Uterus (tissue), 4 donors: ENCODE measurements around the gene CEP120. TPM values are rescaled to one million over a fixed set of nuclear protein-coding genes. Genes with fewer than 3 reads are reported as not detected.

Experiments used
- DNase-seq, 2 donors: peaks; one replicate each; pipeline ENCODE4 v3.0.0-alpha.2; 2019 to 2020
- H3K27ac ChIP-seq, 2 donors: fragments of 200-600 bp; sonication (generic); 1 replicate in 1 of 2; 2 replicates in 1 of 2; pipeline ENCODE4 v1.5.1; 2016 to 2018
- H3K27me3 ChIP-seq, 2 donors: fragments of 200-600 bp; sonication (generic); one replicate each; pipeline ENCODE4 v1.5.1; 2018 to 2019; ENCODE audit warnings: control low read depth in 1 of 2
- H3K36me3 ChIP-seq, 2 donors: fragments of 200-600 bp; sonication (generic); one replicate each; pipeline ENCODE4 v1.5.1; 2019; ENCODE audit warnings: control low read depth in 1 of 2
- H3K4me1 ChIP-seq, 2 donors: fragments of 200-600 bp; sonication (generic); one replicate each; pipeline ENCODE4 v1.5.1; 2018 to 2019; ENCODE audit warnings: control low read depth in 1 of 2
- H3K4me3 ChIP-seq, 2 donors: fragments of 200-600 bp; sonication (generic); 1 replicate in 1 of 2; 2 replicates in 1 of 2; pipeline ENCODE4 v1.5.1; 2018 to 2019; ENCODE audit warnings: mild to moderate bottlenecking in 1 of 2
- H3K9me3 ChIP-seq, 2 donors: fragments of 200-600 bp; sonication (generic); one replicate each; pipeline ENCODE4 v1.5.1; 2019; ENCODE audit warnings: control low read depth in 1 of 2
- POLR2A ChIP-seq, 2 donors: fragments of 450-650 bp; IDR thresholded peaks; one replicate each; pipeline ENCODE4 v1.6.1; 2016; ENCODE audit warnings: antibody characterized with exemption in 2 of 2, mild to moderate bottlenecking in 1 of 2, moderate library complexity in 1 of 2
- intact Hi-C: fragments of 100-400 bp; cut with DNase I; formaldehyde crosslinking; loops from one replicate; pipeline ENCODE4 v1.15.1; 2023; ENCODE audit warnings: low total_unique reads
- total RNA-seq, 4 donors: library from RNA; depleted of rRNA in 3 of 4; stranded (reverse); fragments of >200 nt in 3 of 4; gene quantifications; one replicate each; pipeline versions ENCODE4 v1.1.0 to v1.2.4, GENCODE V29; 2014 to 2023
- TF ChIP-seq, protein P1 (sequence below), 4 experiments: fragments of 200-600 bp in 2 of 4; fragments of 450-650 bp in 2 of 4; sonication (generic) in 2 of 4; IDR thresholded peaks; one replicate each; pipeline ENCODE4 v1.5.1; 2016 to 2019; ENCODE audit warnings: antibody characterized with exemption in 4 of 4, mild to moderate bottlenecking in 2 of 4, moderate library complexity in 1 of 4
- donor health status: DM: yes; HTN: yes; CAD: no.

The CEP120 gene
- total RNA-seq, 4 donors from 2014 or later: 18.2 to 55.8 (median 41.0) TPM

DNA sequence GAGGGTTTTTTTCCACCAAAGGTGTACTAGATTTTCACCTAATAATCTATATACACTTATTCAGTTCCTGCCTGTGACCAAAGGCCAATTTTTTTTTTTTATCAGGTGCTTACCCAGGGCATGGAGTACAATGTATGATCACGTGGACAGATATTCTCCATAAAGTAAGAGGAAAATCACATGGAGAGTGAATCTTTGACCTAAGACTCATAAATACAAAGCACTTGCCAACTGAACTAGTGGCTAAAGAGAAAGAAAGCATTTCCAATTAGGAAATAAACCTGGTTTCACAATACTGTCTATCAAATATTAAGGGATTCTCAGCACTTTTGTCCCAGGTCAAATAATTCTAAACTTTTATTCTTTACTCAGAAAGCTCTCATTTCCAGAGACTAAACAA lies 33.0 kb upstream of the CEP120 start:
- no peak for DNase-seq
- Histone ChIP-seq H3K9me3 (no peaks in the 10 kb centered on the region), H3K4me3 (no peak overlapping the region), H3K4me1 (no peaks in the 10 kb centered on the region), H3K27ac (no peak overlapping the region), H3K36me3 (no peaks in the 10 kb centered on the region), H3K27me3 (no peaks in the 10 kb centered on the region)
- intact Hi-C loops: no loop called here
- TF ChIP-seq, protein P1, sequence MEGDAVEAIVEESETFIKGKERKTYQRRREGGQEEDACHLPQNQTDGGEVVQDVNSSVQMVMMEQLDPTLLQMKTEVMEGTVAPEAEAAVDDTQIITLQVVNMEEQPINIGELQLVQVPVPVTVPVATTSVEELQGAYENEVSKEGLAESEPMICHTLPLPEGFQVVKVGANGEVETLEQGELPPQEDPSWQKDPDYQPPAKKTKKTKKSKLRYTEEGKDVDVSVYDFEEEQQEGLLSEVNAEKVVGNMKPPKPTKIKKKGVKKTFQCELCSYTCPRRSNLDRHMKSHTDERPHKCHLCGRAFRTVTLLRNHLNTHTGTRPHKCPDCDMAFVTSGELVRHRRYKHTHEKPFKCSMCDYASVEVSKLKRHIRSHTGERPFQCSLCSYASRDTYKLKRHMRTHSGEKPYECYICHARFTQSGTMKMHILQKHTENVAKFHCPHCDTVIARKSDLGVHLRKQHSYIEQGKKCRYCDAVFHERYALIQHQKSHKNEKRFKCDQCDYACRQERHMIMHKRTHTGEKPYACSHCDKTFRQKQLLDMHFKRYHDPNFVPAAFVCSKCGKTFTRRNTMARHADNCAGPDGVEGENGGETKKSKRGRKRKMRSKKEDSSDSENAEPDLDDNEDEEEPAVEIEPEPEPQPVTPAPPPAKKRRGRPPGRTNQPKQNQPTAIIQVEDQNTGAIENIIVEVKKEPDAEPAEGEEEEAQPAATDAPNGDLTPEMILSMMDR (IDR thresholded peaks at IDR 0.05): no peak
- no peak for TF ChIP-seq POLR2A (IDR thresholded peaks at IDR 0.05)

DNA sequence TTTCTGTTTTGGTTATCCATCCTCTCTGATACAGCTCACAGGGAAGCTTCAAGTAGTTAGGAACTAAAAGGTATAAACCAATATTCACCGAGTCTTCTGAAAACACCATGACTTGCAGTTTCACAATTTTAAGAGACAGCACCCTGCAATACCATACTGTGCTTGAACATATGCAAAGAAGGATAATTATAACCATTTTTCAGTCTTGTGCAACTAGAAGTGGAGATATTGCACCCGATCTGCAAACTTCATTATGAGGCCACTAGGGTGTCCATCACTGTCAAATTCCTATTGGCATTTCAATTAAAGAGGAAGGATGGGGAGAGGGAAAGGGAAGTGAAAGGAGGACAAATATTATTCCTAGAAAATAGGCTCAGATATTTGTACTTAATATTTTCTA lies 32.4 kb upstream of the CEP120 start:
- no peak for DNase-seq
- Histone ChIP-seq H3K27ac (no peak overlapping the region), H3K36me3 (no peaks in the 10 kb centered on the region), H3K4me3 (no peak overlapping the region), H3K9me3 (no peaks in the 10 kb centered on the region), H3K4me1 (no peaks in the 10 kb centered on the region), H3K27me3 (no peaks in the 10 kb centered on the region)
- intact Hi-C loops: no loop called here
- TF ChIP-seq, protein P1 (IDR thresholded peaks at IDR 0.05): no peak
- TF ChIP-seq POLR2A (IDR thresholded peaks at IDR 0.05): no peak

DNA sequence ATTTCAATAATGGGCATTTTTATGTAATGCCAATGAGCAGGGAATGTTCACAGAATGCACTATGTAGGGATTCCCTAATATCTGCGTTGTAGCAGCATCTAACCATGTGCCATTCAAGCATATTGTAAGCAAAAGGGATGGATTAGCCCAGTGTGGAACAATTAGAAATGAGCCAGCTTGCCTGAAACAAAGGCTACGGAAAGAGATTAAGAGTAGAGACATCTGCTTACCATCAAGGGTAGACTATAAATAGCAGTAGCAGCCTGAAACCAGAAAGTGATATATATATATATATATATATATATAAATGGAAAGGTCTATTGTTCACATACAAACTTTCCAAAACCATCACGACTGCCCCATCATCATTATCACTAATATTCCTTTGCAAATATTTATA lies 31.9 kb upstream of the CEP120 start:
- H3K4me3 ChIP-seq: no peak overlapping the region
- no peak overlapping the region for H3K27ac ChIP-seq
- intact Hi-C loops: no loop called here
- no peaks in the 10 kb centered on the region for H3K36me3 ChIP-seq
- no peak for TF ChIP-seq POLR2A (IDR thresholded peaks at IDR 0.05)
- TF ChIP-seq, protein P1 (IDR thresholded peaks at IDR 0.05): no peak
- H3K4me1 ChIP-seq: no peaks in the 10 kb centered on the region
- H3K9me3 ChIP-seq: no peaks in the 10 kb centered on the region
- DNase-seq: no peak
- H3K27me3 ChIP-seq: no peaks in the 10 kb centered on the region

DNA sequence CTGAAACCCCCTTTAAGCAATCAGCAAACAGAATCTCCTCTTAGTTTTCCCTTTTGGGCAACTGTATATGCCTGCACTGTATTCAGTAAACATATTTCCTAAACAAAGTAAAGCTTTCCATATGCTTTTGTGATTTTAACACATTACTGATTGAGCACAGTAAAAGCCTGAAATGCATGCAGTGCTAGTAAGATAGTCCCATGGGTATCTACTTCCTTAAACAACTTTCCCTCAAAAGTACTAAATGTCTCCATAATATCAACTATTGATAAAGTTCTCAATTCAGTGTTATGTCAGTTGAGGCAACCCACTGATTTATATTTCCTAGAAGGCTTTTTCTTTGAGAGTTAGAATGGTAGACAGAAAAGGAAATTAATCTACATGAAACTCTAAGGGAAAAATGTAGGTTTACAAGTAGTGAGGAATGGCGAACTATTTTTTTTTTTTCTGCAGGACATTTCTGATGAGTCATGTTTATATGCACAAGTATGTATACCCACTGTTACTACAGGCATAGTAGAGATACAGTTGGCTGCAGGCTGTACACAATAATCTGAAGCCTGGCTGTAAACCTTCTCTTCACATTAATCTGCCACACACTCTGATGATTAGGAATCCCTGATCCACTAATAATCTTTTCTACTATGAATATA lies 31.2 kb upstream of the CEP120 start:
- no peak for TF ChIP-seq POLR2A (IDR thresholded peaks at IDR 0.05)
- TF ChIP-seq, protein P1 (IDR thresholded peaks at IDR 0.05): no peak
- Histone ChIP-seq H3K4me3 (no peak overlapping the region), H3K27me3 (no peaks in the 10 kb centered on the region), H3K36me3 (no peaks in the 10 kb centered on the region), H3K4me1 (no peaks in the 10 kb centered on the region), H3K27ac (no peak overlapping the region), H3K9me3 (no peaks in the 10 kb centered on the region)
- DNase-seq: no peak
- intact Hi-C loops: no loop called here

- DNase-seq: no peak
- H3K27me3 ChIP-seq: no peaks in the 10 kb centered on the region
- H3K4me3 ChIP-seq: no peak overlapping the region
- H3K36me3 ChIP-seq: no peaks in the 10 kb centered on the region
- H3K27ac ChIP-seq: no peak overlapping the region
- intact Hi-C loops: no loop called here
- H3K9me3 ChIP-seq: no peaks in the 10 kb centered on the region
- TF ChIP-seq, protein P1 (IDR thresholded peaks at IDR 0.05): no peak
- no peak for TF ChIP-seq POLR2A (IDR thresholded peaks at IDR 0.05)
- no peaks in the 10 kb centered on the region for H3K4me1 ChIP-seq
These were observed 29.2 kb upstream of the CEP120 start for GRCh38 chr5:123452401-123452800.
